ENCODE results near the gene SLF2.

Gene SLF2

DNA sequence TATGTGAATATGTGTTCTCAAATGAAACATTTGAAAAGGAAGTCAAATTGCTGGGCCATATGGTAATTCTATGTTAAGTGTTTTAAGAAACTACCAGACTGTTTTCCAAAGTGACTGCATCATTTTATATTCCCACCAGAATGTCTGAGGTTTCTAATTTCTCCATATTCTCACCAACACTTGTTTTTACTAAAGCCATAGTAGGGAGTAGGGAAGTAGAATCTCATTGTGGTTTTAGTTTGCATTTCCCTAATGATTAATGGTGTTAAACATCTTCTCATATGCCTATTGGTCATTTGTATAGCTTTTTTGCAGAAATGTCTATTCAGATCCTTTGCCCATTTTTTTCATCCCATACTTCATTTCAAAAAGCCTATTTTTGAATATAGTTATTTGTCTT is 47.5 kb downstream of the SLF2 start:
- TF ChIP-seq, protein P1, sequence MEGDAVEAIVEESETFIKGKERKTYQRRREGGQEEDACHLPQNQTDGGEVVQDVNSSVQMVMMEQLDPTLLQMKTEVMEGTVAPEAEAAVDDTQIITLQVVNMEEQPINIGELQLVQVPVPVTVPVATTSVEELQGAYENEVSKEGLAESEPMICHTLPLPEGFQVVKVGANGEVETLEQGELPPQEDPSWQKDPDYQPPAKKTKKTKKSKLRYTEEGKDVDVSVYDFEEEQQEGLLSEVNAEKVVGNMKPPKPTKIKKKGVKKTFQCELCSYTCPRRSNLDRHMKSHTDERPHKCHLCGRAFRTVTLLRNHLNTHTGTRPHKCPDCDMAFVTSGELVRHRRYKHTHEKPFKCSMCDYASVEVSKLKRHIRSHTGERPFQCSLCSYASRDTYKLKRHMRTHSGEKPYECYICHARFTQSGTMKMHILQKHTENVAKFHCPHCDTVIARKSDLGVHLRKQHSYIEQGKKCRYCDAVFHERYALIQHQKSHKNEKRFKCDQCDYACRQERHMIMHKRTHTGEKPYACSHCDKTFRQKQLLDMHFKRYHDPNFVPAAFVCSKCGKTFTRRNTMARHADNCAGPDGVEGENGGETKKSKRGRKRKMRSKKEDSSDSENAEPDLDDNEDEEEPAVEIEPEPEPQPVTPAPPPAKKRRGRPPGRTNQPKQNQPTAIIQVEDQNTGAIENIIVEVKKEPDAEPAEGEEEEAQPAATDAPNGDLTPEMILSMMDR (IDR thresholded peaks at IDR 0.05) = no peak

DNA sequence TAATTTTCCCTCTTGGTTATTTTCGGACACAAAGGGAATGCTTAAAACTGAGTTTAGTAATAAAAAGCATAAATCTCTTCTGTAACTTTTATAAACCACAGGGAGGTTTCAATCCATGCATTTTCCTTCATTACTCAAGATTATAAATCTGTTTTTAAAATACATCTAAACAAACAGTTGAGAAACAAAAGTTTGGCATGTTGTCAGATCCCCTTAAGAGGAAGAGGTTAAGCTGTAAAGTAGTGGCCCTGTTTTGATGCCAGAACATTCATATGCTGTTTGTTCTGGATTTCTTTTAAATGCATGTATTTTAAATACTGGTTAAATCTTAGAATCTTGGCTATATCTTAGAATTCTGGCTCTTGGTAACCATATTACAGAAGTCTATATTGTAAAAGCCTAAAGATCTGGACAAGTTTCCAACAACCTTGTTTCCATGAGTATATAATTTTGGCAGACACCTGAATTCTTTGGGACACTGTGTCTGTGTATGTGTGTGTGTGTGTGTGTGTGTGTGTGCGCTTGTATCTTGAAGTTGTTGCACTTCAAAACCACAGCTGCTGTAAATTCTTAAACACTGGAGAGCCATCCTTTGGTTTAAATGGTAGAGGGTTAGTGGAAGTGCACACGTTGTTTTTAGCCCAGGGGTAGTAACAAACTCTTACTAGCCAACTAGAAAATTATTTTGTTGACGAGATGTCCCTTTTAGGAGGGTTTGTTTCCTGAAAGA is 49.8 kb downstream of the SLF2 start:
- TF ChIP-seq, protein P1 (IDR thresholded peaks at IDR 0.05) = no peak

DNA sequence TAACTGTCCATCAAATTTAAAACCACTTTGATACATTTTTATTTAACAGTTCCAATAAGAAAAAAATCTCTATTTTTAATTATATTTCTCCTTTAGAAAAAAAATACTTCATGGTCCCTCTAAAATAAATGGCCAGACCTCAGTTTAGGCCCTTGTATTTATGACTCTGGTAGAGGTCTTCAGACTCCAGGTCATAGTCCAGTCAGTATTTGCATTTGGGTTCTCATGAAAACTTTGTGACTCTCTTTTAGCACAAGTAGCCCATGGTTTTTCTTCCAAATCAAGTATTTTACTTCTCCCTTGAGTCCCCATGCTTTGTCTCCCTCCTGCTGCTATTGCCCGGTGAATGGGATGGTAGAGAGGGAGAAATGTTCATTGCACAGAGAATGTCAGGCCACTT is 51.1 kb downstream of the SLF2 start:
- TF ChIP-seq, protein P1 (IDR thresholded peaks at IDR 0.05) = no peak

DNA sequence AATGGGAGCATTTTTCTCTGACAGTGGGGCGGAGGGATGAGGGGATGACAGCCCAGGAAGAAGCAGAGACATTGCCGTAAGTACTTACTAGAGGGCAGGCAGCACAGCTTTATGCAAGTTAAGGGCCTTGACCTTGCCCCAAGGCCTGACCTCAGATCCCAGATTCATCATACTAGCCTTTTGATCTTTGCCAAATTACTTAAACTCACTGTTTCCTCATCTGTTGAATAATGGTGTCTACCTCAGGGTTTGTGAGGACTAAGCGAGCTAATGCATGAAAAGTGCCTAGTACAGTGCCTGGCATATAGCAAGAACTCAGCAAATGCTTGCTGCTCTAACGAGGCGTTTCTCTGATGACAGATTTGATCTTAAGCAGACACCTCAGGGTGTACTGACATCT is 53.1 kb downstream of the SLF2 start:
- TF ChIP-seq, protein P1 (IDR thresholded peaks at IDR 0.05) = no peak

DNA sequence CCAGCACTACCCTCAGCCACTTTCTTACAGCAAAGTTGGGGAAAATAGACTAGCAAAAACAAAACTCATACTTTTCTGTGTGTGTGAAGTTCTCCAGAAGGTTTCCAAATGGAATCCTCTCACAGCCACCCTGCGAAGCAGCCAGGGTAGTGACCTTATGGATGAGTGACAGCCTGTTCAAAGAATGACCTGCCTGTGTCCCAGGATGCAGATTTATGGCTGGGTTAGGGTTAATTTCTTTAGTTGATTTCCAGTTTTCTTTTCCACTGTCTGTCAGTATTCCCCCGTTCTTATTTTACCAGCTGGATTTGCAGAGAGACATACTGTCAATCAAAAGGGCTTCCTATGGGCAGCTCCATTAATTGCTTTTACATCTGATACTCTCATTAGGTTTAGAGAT is 54.1 kb downstream of the SLF2 start:
- TF ChIP-seq, protein P1 (IDR thresholded peaks at IDR 0.05) = no peak

DNA sequence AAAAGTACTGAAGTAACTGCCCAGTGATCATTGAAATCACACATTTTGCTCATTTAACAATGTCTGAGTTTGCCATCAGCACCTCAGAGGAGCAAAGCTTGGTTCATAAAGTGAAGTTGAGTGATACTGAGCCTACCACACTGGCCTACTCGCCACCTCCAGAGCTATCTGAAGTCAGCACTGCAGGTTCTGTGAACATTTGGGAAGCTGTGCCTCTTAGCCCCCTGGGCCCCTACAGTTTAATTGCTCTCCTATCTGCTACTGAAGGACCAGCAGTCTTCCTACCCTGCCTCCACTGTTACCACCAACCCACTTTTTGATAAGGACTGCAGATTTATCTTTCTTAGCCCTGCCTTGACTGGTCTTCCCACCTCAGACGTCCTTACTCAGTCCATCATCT is 54.6 kb downstream of the SLF2 start:
- TF ChIP-seq, protein P1 (IDR thresholded peaks at IDR 0.05) = no peak

GRCh38 chr10:100968062-100968736 is 55.4 kb downstream of the SLF2 start:
- TF ChIP-seq, protein P1 (IDR thresholded peaks at IDR 0.05) = no peak

Measured in LNCAP (cell line).